Measurements from ENCODE around the gene RANBP9. TPM values are rescaled to one million over a fixed set of nuclear protein-coding genes. Genes with fewer than 3 reads are reported as not detected.

The RANBP9 gene
- total and polyA plus RNA-seq, 9 of the 15 experiments (the other 6 are each of a cell fraction or from before 2014, with no cell fraction given): 27.5 to 130 (median 61.5) TPM

DNA sequence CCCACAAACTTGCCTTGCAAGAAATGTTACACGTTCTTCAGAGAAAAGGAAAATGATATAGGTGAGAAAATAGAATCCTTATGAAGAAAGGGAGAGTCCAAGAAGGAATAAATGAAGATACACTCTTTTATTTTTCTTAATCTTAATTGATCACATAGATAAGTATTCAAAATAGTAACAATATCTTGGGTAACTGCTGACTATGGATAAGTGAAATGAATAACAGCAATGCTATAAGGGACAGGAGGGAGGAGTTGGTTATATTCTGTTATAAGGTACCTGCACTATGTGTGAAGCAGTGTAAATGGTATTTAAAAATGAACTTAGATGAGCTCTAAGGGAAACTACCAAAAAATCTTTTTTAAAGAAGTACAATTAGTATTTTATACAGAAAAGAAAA, 38.3 kb downstream of the RANBP9 start (continued):
- TF ChIP-seq ASH1L (IDR thresholded peaks at IDR 0.05; ENCODE audit: borderline replicate concordance, low read depth, partially characterized antibody): no peak
- TF ChIP-seq ZNF561 (CRISPR knock-in tag; conservative IDR thresholded peaks at IDR 0.05): no peak
- TF ChIP-seq, protein P1, sequence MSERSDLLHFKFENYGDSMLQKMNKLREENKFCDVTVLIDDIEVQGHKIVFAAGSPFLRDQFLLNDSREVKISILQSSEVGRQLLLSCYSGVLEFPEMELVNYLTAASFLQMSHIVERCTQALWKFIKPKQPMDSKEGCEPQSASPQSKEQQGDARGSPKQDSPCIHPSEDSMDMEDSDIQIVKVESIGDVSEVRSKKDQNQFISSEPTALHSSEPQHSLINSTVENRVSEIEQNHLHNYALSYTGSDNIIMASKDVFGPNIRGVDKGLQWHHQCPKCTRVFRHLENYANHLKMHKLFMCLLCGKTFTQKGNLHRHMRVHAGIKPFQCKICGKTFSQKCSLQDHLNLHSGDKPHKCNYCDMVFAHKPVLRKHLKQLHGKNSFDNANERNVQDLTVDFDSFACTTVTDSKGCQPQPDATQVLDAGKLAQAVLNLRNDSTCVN (CRISPR knock-in tag; IDR thresholded peaks at IDR 0.05): no peak
- TF ChIP-seq, protein P2, sequence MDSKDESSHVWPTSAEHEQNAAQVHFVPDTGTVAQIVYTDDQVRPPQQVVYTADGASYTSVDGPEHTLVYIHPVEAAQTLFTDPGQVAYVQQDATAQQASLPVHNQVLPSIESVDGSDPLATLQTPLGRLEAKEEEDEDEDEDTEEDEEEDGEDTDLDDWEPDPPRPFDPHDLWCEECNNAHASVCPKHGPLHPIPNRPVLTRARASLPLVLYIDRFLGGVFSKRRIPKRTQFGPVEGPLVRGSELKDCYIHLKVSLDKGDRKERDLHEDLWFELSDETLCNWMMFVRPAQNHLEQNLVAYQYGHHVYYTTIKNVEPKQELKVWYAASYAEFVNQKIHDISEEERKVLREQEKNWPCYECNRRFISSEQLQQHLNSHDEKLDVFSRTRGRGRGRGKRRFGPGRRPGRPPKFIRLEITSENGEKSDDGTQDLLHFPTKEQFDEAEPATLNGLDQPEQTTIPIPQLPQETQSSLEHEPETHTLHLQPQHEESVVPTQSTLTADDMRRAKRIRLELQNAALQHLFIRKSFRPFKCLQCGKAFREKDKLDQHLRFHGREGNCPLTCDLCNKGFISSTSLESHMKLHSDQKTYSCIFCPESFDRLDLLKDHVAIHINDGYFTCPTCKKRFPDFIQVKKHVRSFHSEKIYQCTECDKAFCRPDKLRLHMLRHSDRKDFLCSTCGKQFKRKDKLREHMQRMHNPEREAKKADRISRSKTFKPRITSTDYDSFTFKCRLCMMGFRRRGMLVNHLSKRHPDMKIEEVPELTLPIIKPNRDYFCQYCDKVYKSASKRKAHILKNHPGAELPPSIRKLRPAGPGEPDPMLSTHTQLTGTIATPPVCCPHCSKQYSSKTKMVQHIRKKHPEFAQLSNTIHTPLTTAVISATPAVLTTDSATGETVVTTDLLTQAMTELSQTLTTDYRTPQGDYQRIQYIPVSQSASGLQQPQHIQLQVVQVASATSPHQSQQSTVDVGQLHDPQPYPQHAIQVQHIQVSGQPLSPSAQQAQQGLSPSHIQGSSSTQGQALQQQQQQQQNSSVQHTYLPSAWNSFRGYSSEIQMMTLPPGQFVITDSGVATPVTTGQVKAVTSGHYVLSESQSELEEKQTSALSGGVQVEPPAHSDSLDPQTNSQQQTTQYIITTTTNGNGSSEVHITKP (IDR thresholded peaks at IDR 0.05; ENCODE audit: partially characterized antibody): no peak
- no peak for TF ChIP-seq L3MBTL2 (IDR thresholded peaks at IDR 0.05)
- no peak for TF ChIP-seq ZNF507 (tag; conservative IDR thresholded peaks at IDR 0.05)
- TF ChIP-seq, protein P3, sequence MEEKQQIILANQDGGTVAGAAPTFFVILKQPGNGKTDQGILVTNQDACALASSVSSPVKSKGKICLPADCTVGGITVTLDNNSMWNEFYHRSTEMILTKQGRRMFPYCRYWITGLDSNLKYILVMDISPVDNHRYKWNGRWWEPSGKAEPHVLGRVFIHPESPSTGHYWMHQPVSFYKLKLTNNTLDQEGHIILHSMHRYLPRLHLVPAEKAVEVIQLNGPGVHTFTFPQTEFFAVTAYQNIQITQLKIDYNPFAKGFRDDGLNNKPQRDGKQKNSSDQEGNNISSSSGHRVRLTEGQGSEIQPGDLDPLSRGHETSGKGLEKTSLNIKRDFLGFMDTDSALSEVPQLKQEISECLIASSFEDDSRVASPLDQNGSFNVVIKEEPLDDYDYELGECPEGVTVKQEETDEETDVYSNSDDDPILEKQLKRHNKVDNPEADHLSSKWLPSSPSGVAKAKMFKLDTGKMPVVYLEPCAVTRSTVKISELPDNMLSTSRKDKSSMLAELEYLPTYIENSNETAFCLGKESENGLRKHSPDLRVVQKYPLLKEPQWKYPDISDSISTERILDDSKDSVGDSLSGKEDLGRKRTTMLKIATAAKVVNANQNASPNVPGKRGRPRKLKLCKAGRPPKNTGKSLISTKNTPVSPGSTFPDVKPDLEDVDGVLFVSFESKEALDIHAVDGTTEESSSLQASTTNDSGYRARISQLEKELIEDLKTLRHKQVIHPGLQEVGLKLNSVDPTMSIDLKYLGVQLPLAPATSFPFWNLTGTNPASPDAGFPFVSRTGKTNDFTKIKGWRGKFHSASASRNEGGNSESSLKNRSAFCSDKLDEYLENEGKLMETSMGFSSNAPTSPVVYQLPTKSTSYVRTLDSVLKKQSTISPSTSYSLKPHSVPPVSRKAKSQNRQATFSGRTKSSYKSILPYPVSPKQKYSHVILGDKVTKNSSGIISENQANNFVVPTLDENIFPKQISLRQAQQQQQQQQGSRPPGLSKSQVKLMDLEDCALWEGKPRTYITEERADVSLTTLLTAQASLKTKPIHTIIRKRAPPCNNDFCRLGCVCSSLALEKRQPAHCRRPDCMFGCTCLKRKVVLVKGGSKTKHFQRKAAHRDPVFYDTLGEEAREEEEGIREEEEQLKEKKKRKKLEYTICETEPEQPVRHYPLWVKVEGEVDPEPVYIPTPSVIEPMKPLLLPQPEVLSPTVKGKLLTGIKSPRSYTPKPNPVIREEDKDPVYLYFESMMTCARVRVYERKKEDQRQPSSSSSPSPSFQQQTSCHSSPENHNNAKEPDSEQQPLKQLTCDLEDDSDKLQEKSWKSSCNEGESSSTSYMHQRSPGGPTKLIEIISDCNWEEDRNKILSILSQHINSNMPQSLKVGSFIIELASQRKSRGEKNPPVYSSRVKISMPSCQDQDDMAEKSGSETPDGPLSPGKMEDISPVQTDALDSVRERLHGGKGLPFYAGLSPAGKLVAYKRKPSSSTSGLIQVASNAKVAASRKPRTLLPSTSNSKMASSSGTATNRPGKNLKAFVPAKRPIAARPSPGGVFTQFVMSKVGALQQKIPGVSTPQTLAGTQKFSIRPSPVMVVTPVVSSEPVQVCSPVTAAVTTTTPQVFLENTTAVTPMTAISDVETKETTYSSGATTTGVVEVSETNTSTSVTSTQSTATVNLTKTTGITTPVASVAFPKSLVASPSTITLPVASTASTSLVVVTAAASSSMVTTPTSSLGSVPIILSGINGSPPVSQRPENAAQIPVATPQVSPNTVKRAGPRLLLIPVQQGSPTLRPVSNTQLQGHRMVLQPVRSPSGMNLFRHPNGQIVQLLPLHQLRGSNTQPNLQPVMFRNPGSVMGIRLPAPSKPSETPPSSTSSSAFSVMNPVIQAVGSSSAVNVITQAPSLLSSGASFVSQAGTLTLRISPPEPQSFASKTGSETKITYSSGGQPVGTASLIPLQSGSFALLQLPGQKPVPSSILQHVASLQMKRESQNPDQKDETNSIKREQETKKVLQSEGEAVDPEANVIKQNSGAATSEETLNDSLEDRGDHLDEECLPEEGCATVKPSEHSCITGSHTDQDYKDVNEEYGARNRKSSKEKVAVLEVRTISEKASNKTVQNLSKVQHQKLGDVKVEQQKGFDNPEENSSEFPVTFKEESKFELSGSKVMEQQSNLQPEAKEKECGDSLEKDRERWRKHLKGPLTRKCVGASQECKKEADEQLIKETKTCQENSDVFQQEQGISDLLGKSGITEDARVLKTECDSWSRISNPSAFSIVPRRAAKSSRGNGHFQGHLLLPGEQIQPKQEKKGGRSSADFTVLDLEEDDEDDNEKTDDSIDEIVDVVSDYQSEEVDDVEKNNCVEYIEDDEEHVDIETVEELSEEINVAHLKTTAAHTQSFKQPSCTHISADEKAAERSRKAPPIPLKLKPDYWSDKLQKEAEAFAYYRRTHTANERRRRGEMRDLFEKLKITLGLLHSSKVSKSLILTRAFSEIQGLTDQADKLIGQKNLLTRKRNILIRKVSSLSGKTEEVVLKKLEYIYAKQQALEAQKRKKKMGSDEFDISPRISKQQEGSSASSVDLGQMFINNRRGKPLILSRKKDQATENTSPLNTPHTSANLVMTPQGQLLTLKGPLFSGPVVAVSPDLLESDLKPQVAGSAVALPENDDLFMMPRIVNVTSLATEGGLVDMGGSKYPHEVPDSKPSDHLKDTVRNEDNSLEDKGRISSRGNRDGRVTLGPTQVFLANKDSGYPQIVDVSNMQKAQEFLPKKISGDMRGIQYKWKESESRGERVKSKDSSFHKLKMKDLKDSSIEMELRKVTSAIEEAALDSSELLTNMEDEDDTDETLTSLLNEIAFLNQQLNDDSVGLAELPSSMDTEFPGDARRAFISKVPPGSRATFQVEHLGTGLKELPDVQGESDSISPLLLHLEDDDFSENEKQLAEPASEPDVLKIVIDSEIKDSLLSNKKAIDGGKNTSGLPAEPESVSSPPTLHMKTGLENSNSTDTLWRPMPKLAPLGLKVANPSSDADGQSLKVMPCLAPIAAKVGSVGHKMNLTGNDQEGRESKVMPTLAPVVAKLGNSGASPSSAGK (IDR thresholded peaks at IDR 0.05): peak; percentile 25; the same call in 1 of the 2 replicates
- no peak for TF ChIP-seq HEY1 (CRISPR knock-in tag; IDR thresholded peaks at IDR 0.05; ENCODE audit: borderline replicate concordance)
- TF ChIP-seq PCBP2 (IDR thresholded peaks at IDR 0.05; ENCODE audit: low read depth, low read length, poor library complexity, severe bottlenecking): no peak
- peak; percentile 61 for TF ChIP-seq MAFG (tag; conservative IDR thresholded peaks at IDR 0.05)

Data from K562 (cell line).